ENCODE measurements around the gene CLEC4F.

- TF ChIP-seq CTCF (conservative IDR thresholded peaks at IDR 0.05; ENCODE audit: low read depth, low read length) (no peak), EZH2phosphoT487 (IDR thresholded peaks at IDR 0.05; ENCODE audit: borderline replicate concordance, low read length) (no peak), EZH2 (IDR thresholded peaks at IDR 0.05; ENCODE audit: low read length, unreplicated experiment) (no peak)
Observed at GRCh38 chr2:70806013-70806412, 14.4 kb downstream of the CLEC4F start.
